NCI-H2227 (cell line): ENCODE measurements around the gene ZNF771.
"Not testable (repeated sequence)": the region's sequence is repeated elsewhere in the genome, so short reads cannot be mapped to it uniquely, and the experiment has no call there.

Source experiments
- DNase-seq: peaks from one replicate; lab custom pipeline; 2025; ENCODE audit not compliant: unreplicated experiment; lab: John Stamatoyannopoulos, UW

ZNF771 gene

DNA sequence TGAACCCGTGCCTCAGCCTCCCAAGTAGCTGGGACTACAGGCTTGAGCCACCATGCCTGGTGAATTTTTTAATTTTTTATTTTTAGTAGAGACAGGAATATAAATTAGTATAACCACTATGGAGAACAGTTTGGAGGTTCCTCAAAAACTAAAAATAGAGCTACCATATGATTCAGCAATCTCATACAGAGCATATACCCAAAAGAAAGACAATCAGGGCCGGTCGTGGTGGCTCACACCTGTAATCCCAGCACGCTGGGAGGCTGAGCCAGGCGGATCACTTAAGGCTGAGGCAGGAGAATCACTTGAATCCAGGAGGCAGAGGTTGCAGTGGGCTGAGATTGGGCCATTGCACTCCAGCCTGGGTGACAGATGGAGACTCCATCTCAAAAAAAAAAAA is 54.0 kb downstream of the ZNF771 start:
- DNase-seq, result not testable (repeated sequence)

DNA sequence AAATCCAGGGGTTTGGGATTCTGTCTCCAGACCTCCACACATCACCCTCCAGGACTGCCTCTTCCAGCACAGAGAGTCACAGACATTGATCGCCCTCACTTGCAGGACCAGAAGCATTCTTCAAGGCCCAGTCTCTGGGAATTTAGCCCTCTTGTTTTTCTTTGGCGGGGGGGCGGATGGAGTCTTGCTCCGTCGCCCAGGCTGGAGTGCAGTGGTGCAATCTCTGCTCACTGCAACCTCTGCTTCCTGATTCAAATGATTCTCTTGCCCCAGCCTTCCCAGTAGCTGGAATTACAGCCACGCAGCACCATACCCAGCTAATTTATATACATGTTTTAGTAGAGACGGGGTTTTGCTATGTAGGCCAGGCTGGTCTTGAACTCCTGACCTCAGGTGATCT is 56.7 kb downstream of the ZNF771 start:
- DNase-seq, result no peak
